ENCODE measurements around the gene CIC. TPM values are rescaled to one million over a fixed set of nuclear protein-coding genes. Genes with fewer than 3 reads are reported as not detected.

The CIC gene
- total and polyA plus RNA-seq, 2 of the 13 experiments (the other 11 are each of a cell fraction or from before 2014, with no cell fraction given) = 5.9 to 8.0 TPM

- TF ChIP-seq ZC3H13 (CRISPR knock-in tag; IDR thresholded peaks at IDR 0.05) (no peak), CHD2 (IDR thresholded peaks at IDR 0.05; ENCODE audit: low read depth, low read length) (peak; percentile 89), ZNF816 (CRISPR knock-in tag; IDR thresholded peaks at IDR 0.05; ENCODE audit: borderline replicate concordance) (no peak), RARA (CRISPR knock-in tag; IDR thresholded peaks at IDR 0.05) (no peak), ZNF737 (CRISPR knock-in tag; IDR thresholded peaks at IDR 0.05; ENCODE audit: borderline replicate concordance) (no peak), ZSCAN20 (CRISPR knock-in tag; IDR thresholded peaks at IDR 0.05; ENCODE audit: borderline replicate concordance) (no peak), ATF7 (IDR thresholded peaks at IDR 0.05) (peak; percentile 99), ATF7 (CRISPR knock-in tag; IDR thresholded peaks at IDR 0.05) (peak; percentile 100), SP2 (CRISPR knock-in tag; IDR thresholded peaks at IDR 0.05) (no peak), SOX13 (IDR thresholded peaks at IDR 0.05) (0 out of 2 replicates have a peak, but pooled peaks have one; percentile 10), SOX13 (CRISPR knock-in tag; conservative IDR thresholded peaks at IDR 0.05 in 1 of 2, IDR thresholded peaks at IDR 0.05 in 1 of 2) (peak in 1 of 2 experiments; percentile 8; a peak in 1 of 4 replicates), ZNF766 (CRISPR knock-in tag; IDR thresholded peaks at IDR 0.05; ENCODE audit: borderline replicate concordance) (no peak; the same call in 1 of the 2 replicates), E2F2 (CRISPR knock-in tag; IDR thresholded peaks at IDR 0.05; ENCODE audit: borderline replicate concordance) (no peak), SALL1 (CRISPR knock-in tag; IDR thresholded peaks at IDR 0.05) (peak; percentile 37), FOXA1 (IDR thresholded peaks at IDR 0.05) (no peak), FOXA1 (CRISPR knock-in tag; IDR thresholded peaks at IDR 0.05) (peak; percentile 79), HOXA5 (CRISPR knock-in tag; IDR thresholded peaks at IDR 0.05) (peak; percentile 68), ISL2 (CRISPR knock-in tag; IDR thresholded peaks at IDR 0.05) (peak; percentile 76), CTCF (CRISPR knock-in tag; IDR thresholded peaks at IDR 0.05) (no peak), WIZ (CRISPR knock-in tag; IDR thresholded peaks at IDR 0.05) (no peak), HNF1A (IDR thresholded peaks at IDR 0.05; ENCODE audit: low read depth) (no peak), HNF1A (CRISPR knock-in tag; IDR thresholded peaks at IDR 0.05; ENCODE audit: borderline replicate concordance) (no peak), MAFF (IDR thresholded peaks at IDR 0.05; ENCODE audit: low read depth, low read length) (no peak), EEA1 (CRISPR knock-in tag; IDR thresholded peaks at IDR 0.05; ENCODE audit: borderline replicate concordance) (no peak), CREB1 (IDR thresholded peaks at IDR 0.05) (peak; percentile 83), CREB1 (CRISPR knock-in tag; IDR thresholded peaks at IDR 0.05) (no peak)
These were observed 829 bp upstream of the CIC start (continued) for GRCh38 chr19:42268142-42268703.
